RWPE1 (cell line): ENCODE results near the gene CALHM1.
A peak's percentile ranks its signal among the peaks of the same experiment; 100 is the strongest.
"Not testable (repeated sequence)": the region's sequence is repeated elsewhere in the genome, so short reads cannot be mapped to it uniquely, and the experiment has no call there.

Source experiments
- CTCF ChIA-PET: fragments of 350-600 bp; sonication (Branson Sonifier 250); formaldehyde crosslinking; extraction: SDS; loops from one replicate; lab custom pipeline; 2021; lab: Yijun Ruan, JAX
- POLR2A ChIA-PET: fragments of 400-600 bp; formaldehyde crosslinking; extraction: SDS; loops from one replicate; lab custom pipeline; 2020; ENCODE audit warnings: antibody characterized with exemption; ENCODE audit not compliant: low non-redundant PET; lab: Yijun Ruan, JAX
- DNase-seq: peaks from one replicate; pipeline ENCODE4 v3.0.0; 2012; ENCODE audit warnings: low spot score
- H3K27ac ChIP-seq: fragments of 450-650 bp; 2 replicates; pipeline ENCODE4 v1.5.1; 2017
- TF ChIP-seq, protein P1 (sequence below): fragments of 450-650 bp; conservative IDR thresholded peaks from 2 replicates; pipeline ENCODE4 v1.5.1; 2017; ENCODE audit warnings: low read depth, mild to moderate bottlenecking

The CALHM1 gene

DNA sequence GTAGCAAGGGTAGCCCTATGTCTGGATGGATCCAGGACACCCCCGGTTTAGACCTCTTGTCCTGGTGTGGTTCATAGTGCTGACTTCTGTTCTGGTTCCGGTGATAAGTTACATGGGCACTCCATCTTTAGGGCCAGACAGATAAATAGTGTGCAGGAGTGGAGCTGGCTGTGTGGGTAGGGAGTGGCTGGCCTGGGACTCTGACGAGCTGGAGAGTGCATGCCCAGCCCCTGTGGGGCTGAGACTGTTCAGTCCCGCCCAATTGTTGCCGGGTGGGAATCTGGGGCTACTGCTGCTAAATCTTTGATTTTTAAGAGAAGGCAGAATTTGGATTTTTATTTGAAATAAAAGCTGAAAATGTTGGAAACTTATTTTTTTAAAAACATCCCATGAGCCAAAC, 35.0 kb downstream of the CALHM1 start:
- TF ChIP-seq, protein P1, sequence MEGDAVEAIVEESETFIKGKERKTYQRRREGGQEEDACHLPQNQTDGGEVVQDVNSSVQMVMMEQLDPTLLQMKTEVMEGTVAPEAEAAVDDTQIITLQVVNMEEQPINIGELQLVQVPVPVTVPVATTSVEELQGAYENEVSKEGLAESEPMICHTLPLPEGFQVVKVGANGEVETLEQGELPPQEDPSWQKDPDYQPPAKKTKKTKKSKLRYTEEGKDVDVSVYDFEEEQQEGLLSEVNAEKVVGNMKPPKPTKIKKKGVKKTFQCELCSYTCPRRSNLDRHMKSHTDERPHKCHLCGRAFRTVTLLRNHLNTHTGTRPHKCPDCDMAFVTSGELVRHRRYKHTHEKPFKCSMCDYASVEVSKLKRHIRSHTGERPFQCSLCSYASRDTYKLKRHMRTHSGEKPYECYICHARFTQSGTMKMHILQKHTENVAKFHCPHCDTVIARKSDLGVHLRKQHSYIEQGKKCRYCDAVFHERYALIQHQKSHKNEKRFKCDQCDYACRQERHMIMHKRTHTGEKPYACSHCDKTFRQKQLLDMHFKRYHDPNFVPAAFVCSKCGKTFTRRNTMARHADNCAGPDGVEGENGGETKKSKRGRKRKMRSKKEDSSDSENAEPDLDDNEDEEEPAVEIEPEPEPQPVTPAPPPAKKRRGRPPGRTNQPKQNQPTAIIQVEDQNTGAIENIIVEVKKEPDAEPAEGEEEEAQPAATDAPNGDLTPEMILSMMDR, result no peak
- POLR2A ChIA-PET, result no interaction called here
- no peak overlapping the region for H3K27ac ChIP-seq
- CTCF ChIA-PET, result no interaction called here
- DNase-seq, result no peak

DNA sequence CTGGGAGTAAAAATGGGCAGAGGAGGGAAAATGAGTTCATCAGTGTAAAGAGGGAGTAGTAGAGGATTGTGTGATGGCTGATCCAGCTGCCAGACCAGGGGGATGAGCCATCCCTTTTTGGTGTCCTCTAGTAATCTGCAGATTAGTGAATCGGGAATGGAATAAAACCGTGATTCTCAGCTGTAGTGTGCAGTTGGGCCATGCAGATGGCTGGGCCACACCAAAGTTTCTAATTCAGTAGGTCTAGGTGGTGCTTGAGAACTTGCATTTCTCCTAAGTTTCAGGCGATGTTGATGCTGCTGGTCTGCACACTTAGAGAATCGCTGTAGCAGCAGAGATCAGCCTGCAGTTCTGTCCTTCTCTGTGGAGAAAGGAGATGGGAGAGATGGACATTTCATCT, 39.6 kb downstream of the CALHM1 start:
- no peak overlapping the region for H3K27ac ChIP-seq
- POLR2A ChIA-PET, result no interaction called here
- TF ChIP-seq, protein P1, result no peak
- CTCF ChIA-PET, result interaction anchor here (0.5 to 1.2 kb wide), 3 partner anchors 17 to 66 kb away, joined by 3 to 5 read pairs (median 3); no protein-coding TSS in a partner anchor
- no peak for DNase-seq

DNA sequence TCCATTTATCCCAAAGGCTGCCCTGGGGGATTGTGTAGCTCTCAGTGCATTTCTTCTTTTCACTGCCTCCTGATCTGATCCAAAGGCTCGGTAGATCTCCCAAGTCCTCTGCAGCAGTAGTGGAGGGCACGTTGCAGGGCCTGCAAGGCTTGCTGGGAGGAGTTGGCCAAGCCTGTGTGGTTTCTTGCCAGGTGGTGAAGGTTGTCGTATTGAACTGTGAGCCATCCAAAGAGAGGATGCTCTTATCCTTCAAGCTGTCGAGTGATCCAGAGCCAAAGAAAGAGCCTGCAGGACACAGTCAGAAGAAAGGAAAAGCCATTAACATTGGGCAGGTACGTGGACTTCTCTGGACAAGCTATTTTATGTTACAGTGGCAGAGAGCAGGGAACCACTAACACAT, 41.1 kb downstream of the CALHM1 start:
- ChIA-PET CTCF (interaction anchor here (0.6 to 2.5 kb wide), 10 partner anchors 9 to 919 kb away, joined by 3 to 15 read pairs (median 4); partner anchors contain the start of gene NEURL1), POLR2A (interaction anchor here (0.6 kb wide), 1 partner anchor 437 kb away, joined by 4 read pairs; no protein-coding TSS in a partner anchor)
- H3K27ac ChIP-seq, result no peak overlapping the region
- TF ChIP-seq, protein P1, result no peak
- no peak for DNase-seq

DNA sequence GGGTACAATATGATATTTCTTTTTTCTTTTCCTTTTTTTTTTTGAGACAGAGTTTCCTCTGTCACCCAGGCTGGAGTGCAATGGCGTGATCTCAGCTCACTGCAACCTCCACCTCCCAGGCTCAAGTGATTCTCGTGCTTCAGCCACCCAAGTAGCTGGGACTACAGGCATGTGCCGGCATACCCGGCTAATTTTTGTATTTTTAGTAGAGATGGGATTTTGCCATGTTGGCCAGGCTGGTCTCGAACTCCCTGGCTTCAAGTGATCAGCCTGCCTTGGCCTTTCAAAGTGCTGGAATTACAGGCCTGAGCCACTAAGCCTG, 41.6 kb downstream of the CALHM1 start:
- TF ChIP-seq, protein P1, result peak; percentile 21; the same call in 1 of the 2 replicates
- POLR2A ChIA-PET, result interaction anchor here (0.6 kb wide), 1 partner anchor 437 kb away, joined by 4 read pairs; no protein-coding TSS in a partner anchor
- CTCF ChIA-PET, result interaction anchor here (0.6 to 2.5 kb wide), 10 partner anchors 10 to 920 kb away, joined by 3 to 15 read pairs (median 4); partner anchors contain the start of gene NEURL1

DNA sequence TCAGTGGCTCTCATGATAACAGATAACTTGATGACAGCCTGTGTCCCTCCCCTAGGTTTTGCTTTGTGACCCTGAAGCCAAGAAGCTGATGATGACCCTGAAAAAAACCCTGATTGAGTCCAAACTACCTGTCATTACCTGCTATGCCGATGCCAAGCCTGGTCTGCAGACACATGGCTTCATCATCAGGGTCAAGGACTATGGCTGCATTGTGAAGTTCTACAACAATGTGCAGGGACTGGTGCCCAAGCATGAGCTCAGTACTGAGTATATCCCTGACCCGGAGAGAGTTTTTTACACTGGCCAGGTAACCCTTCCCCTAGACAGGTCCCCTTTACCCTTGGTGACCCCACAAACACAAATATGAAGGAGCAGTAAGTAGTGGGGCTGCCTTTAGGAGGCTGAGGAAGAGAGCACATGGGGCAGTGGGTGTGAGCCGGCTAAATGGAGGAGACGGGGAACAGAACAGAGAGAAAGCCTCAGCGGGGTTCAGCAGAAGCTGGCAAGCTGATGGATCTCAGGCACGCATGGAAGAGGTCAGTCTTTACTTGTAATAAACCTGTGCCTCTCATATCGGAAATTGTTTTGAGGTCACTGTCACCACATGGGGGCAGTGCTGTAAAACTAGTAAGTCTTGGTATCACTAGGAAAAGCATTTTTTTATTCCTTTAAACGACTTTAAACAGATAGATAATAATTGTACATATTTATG, 42.1 kb downstream of the CALHM1 start:
- ChIA-PET CTCF (interaction anchor here (0.6 to 2.5 kb wide), 13 partner anchors 8 to 920 kb away, joined by 3 to 15 read pairs (median 4); partner anchors contain the start of gene NEURL1), POLR2A (interaction anchor here (0.6 kb wide), 1 partner anchor 438 kb away, joined by 4 read pairs; no protein-coding TSS in a partner anchor)
- H3K27ac ChIP-seq, result no peak overlapping the region
- TF ChIP-seq, protein P1, result peak; percentile 65
- DNase-seq, result peak; percentile 39

More for the DNA sequence above, 41.6 kb downstream of the CALHM1 start:
- H3K27ac ChIP-seq, DNase-seq: not testable (repeated sequence)

DNA sequence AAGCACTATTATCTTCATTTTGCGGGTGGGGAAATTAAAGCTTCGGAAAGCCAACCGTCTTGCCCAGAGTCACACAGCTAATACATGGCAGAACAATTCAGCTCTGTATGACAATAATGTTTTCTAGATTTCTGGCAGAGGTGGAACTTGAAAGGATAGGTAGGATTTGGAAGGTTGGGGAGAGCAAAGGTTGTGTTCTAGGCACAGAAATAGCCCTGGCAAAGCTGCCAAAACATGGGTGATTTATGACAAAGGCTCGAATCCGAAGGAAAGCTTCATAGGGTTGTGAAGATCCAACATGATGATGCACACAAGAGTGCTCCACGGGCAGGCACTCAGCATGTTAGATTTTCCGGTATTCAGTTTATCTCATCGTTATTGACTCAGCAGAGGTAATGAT, 43.1 kb downstream of the CALHM1 start:
- ChIA-PET CTCF (interaction anchor here (0.9 to 2.5 kb wide), 4 partner anchors 9 to 132 kb away, joined by 3 to 15 read pairs (median 4); no protein-coding TSS in a partner anchor), POLR2A (no interaction called here)

More for the DNA sequence above, 43.1 kb downstream of the CALHM1 start:
- no peak for DNase-seq
- no peak overlapping the region for H3K27ac ChIP-seq
- TF ChIP-seq, protein P1, result no peak
